ENCODE results near the gene FAM53B. TPM values are rescaled to one million over a fixed set of nuclear protein-coding genes. Genes with fewer than 3 reads are reported as not detected.

Gene FAM53B
- polyA plus RNA-seq, 1 experiment = 3.9 TPM

DNA sequence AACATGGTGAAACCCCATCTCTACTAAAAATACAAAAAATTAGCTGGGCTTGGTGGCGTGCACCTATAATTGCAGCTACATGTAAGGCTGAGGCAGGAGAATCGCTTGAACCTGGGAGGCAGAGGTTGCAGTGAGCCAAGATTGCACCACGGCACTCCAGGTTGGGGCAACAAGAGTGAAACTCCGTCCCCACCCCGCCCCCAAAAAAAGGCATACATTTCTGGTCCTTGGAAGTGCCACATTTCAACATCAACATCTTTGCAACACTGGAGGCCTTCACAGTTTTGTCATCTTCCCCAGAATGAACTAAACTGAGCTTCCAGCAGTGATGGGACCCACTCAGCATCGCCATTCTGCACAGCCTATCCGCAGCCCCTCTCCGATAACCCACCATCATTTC, 36.6 kb downstream of the FAM53B start:
- no peak for DNase-seq (ENCODE audit: low read depth)
- peaks cover 9% of the 10 kb centered on the region for H3K36me3 ChIP-seq (ENCODE audit: control insufficient read depth, insufficient read depth, low read length)
- no peak for TF ChIP-seq CTCF (IDR thresholded peaks at IDR 0.05; ENCODE audit: insufficient read depth, low read depth, low read length)
- no peak overlapping the region for H3K4me3 ChIP-seq (ENCODE audit: low read depth, low read length)
- ChIA-PET CTCF (interaction anchor here (0.7 to 2.3 kb wide), 2 partner anchors 11 to 294 kb away, joined by 3 to 13 read pairs; no protein-coding TSS in a partner anchor), POLR2A (no interaction called here)
- H3K27me3 ChIP-seq (ENCODE audit: control insufficient read depth, insufficient read depth, low read length) = no peaks in the 10 kb centered on the region

GRCh38 chr10:124707144-124707467, 37.1 kb downstream of the FAM53B start:
- H3K4me3 ChIP-seq (ENCODE audit: low read depth, low read length) = no peak overlapping the region
- H3K27me3 ChIP-seq (ENCODE audit: control insufficient read depth, insufficient read depth, low read length) = no peaks in the 10 kb centered on the region
- peaks cover 9% of the 10 kb centered on the region for H3K36me3 ChIP-seq (ENCODE audit: control insufficient read depth, insufficient read depth, low read length)
- TF ChIP-seq CTCF (IDR thresholded peaks at IDR 0.05; ENCODE audit: insufficient read depth, low read depth, low read length) = no peak
- DNase-seq (ENCODE audit: low read depth) = no peak
- ChIA-PET POLR2A (no interaction called here), CTCF (interaction anchor here (0.7 to 2.3 kb wide), 2 partner anchors 12 to 295 kb away, joined by 3 to 13 read pairs; no protein-coding TSS in a partner anchor)

- no peaks in the 10 kb centered on the region for H3K27me3 ChIP-seq (ENCODE audit: control insufficient read depth, insufficient read depth, low read length)
- no peak for TF ChIP-seq CTCF (IDR thresholded peaks at IDR 0.05; ENCODE audit: insufficient read depth, low read depth, low read length)
- H3K4me3 ChIP-seq (ENCODE audit: low read depth, low read length) = no peak overlapping the region
- H3K36me3 ChIP-seq (ENCODE audit: control insufficient read depth, insufficient read depth, low read length) = peaks cover 9% of the 10 kb centered on the region
- POLR2A ChIA-PET = no interaction called here
- no peak for DNase-seq (ENCODE audit: low read depth)
- CTCF ChIA-PET = interaction anchor here (0.8 to 1.3 kb wide), 2 partner anchors 13 to 34 kb away, joined by 4 read pairs; no protein-coding TSS in a partner anchor
Measured at GRCh38 chr10:124706462-124707143, 37.6 kb downstream of the FAM53B start.

DNA sequence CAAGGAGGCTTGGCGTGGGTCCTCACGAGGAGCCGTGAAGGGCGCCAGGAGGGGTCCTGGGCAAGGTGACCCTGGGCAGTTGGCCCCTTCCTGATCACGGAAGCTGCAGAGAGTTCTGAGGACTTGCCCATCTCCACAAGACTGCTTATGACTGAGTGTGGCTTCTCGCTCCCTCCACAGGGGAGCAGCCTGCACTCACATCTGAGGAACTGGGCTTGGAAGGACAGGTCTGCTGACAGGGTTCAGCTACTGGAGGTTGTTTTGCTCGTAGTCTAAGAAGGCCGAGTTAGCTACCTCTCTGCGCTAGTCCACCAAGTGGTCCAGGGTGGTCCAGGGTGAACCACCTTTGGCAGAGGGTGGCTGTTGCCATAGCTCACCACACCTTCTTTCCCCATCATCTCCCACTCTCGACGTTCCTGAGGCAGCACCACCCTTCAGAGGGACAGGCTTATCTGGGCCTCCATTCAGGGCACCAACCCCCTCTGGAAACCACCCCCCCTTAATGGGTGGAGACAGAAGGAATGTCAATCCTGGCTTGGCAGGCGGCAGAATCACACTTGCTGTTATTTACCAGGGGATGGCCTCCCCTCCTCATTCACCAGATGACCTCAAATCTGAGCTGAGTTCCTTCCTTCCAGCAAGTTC, 38.2 kb downstream of the FAM53B start:
- no peak for DNase-seq (ENCODE audit: low read depth)
- H3K4me3 ChIP-seq (ENCODE audit: low read depth, low read length) = no peak overlapping the region
- H3K27me3 ChIP-seq (ENCODE audit: control insufficient read depth, insufficient read depth, low read length) = no peaks in the 10 kb centered on the region
- CTCF ChIA-PET = interaction anchor here (0.6 to 1.3 kb wide), 3 partner anchors 13 to 35 kb away, joined by 3 to 4 read pairs (median 4); no protein-coding TSS in a partner anchor
- no peak for TF ChIP-seq CTCF (IDR thresholded peaks at IDR 0.05; ENCODE audit: insufficient read depth, low read depth, low read length)
- POLR2A ChIA-PET = no interaction called here
- peaks cover 9% of the 10 kb centered on the region for H3K36me3 ChIP-seq (ENCODE audit: control insufficient read depth, insufficient read depth, low read length)

GRCh38 chr10:124705381-124705740, 38.8 kb downstream of the FAM53B start:
- TF ChIP-seq CTCF (IDR thresholded peaks at IDR 0.05; ENCODE audit: insufficient read depth, low read depth, low read length) = no peak
- H3K36me3 ChIP-seq (ENCODE audit: control insufficient read depth, insufficient read depth, low read length) = peaks cover 9% of the 10 kb centered on the region
- no peak for DNase-seq (ENCODE audit: low read depth)
- POLR2A ChIA-PET = no interaction called here
- H3K27me3 ChIP-seq (ENCODE audit: control insufficient read depth, insufficient read depth, low read length) = no peaks in the 10 kb centered on the region
- H3K4me3 ChIP-seq (ENCODE audit: low read depth, low read length) = no peak overlapping the region
- CTCF ChIA-PET = interaction anchor here (0.6 to 1.3 kb wide), 2 partner anchors 14 to 17 kb away, joined by 3 to 4 read pairs; no protein-coding TSS in a partner anchor

All from BJ (cell line).